GM18858 (cell line): Measurements from ENCODE around the gene PBRM1.

Experiments used
- ATAC-seq: cut with Tn5 transposase; IDR thresholded peaks from one replicate; pipeline ENCODE4 v1.9.1; 2021; ENCODE audit not compliant: unreplicated experiment

Gene PBRM1

GRCh38 chr3:52670621-52671521 lies 14.8 kb downstream of the PBRM1 start:
- ATAC-seq = no peak

GRCh38 chr3:52663098-52663497 lies 22.6 kb downstream of the PBRM1 start:
- no peak for ATAC-seq

GRCh38 chr3:52660046-52660445 lies 25.7 kb downstream of the PBRM1 start:
- no peak for ATAC-seq

- no peak for ATAC-seq
Measured at GRCh38 chr3:52655895-52656294, 29.8 kb downstream of the PBRM1 start.

GRCh38 chr3:52651592-52651991 lies 34.1 kb downstream of the PBRM1 start:
- no peak for ATAC-seq

GRCh38 chr3:52650439-52650838 lies 35.3 kb downstream of the PBRM1 start:
- no peak for ATAC-seq

- ATAC-seq = no peak
Measured at GRCh38 chr3:52649461-52650210, 36.1 kb downstream of the PBRM1 start.

DNA sequence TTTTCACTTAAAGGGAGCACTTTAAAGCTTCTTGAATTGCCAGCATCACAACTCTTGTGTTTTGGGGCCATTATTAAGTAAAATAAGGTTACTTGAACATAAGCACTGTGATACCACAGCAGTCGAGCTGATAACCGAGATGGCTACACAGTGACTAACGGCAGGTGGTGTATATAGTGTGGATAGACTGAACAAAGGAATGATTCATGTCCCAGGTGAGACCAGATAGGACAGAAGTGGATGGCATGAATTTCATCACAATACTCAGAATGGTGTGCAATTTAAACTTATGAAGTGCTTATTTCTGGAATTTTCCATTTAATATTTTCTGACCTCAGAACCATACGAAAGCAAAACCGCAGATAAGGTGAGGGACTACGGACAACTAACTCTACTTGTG lies 40.2 kb downstream of the PBRM1 start:
- ATAC-seq = no peak

DNA sequence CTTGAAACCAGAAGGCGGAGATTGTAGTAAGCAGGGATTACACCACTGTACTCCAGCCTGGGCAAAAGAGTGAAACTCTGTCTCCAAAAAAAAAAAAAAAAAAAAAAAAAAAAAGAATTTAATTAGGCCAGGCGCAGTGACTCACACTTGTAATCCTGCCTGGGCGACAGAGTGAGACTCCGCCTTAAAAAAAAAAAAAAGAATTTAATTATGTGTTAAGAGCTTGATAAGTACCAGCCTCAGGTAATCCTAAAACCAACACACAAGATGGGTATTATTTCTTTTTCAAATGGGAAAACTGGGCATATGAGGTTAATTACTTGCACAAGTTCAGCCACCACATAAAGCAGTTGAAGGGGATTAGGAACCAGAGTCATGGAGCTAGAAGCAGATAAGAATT lies 49.0 kb downstream of the PBRM1 start:
- ATAC-seq = no peak

GRCh38 chr3:52633786-52634185 lies 51.9 kb downstream of the PBRM1 start:
- ATAC-seq = no peak

DNA sequence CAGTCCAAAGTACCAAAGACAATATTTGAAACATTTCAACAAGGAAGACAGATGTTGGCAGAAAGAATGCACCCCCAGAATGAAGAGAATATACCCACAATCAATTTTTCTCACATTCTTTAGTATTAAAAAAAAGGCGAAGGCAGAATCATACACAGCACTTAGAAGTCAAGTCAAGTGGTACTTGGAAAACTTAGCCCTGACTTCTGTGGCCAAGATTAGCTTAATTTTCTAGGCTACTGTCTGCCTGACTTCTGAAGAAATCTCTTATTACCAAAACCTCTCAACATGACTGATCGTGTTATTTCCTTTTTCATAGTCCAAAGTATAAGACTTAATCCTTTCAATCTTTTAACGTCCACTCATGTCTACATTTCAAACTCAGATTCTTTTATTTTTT lies 60.7 kb downstream of the PBRM1 start:
- no peak for ATAC-seq

DNA sequence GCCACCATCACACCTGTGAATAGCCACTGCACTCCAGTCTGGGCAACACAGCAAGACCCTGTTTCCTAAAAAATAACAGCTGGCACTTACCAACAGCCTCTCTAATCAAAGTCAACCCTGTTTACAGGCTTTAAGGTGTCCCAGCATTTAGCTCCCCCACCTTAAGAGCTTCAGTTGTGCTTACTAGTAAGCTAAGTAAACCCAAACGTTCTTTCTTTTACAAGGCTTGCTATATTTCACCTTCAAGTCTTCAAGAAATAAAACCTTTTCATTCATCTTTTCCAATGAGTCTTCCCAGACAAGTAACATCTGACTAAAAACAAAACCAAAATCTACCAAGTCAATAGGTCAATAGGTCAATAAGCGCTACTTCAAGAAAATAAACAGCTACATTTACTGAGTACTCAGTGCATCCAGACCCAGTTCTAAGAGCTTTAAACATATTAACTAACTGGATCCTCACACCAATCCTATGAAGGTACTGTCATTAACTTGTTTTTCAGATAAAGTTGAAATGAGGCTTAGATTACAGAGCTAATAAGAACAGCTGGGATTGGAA lies 62.4 kb downstream of the PBRM1 start:
- no peak for ATAC-seq

DNA sequence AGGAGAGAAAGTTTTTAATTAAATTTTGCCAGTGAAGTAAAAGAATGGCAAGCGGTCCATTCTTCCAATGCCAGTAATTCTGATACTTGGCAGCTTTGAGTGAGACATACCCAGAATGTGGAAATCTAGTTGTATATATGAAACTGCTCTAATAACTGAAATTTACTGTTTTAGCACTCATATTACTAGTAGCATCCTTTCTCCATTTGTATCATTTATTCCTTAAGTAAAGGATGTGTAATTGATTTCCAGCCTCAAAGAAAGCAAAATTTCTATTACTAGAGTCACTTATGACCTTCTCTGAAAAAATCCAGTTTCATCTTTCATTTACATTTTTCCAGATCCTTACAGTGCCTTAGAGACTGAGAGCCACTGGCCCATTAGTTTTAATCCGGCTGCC lies 65.1 kb downstream of the PBRM1 start:
- no peak for ATAC-seq

DNA sequence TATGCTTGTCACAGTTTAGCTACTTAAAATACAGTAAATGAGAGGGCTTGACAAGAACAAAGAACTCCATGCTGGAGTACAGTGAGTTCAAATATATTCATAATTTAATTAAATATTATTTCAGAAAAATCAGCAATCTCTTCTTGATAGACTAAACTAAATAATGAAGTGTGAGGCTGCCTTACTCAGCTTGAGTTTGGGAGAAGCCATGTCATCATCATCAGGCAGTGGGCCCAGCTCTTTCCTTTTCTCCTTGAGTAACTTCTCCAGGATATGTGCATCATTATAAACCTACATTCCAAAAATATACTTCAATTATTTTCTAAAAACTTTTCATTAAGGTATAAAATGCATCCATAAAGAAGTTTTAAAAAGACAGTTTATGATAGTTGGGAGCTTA lies 70.5 kb downstream of the PBRM1 start:
- ATAC-seq = no peak

- no peak for ATAC-seq
Measured at GRCh38 chr3:52614689-52615088, 71.0 kb downstream of the PBRM1 start.

- no peak for ATAC-seq
Measured at GRCh38 chr3:52609316-52609815, 76.3 kb downstream of the PBRM1 start.

- no peak for ATAC-seq
Measured at GRCh38 chr3:52608337-52608736, 77.4 kb downstream of the PBRM1 start.

DNA sequence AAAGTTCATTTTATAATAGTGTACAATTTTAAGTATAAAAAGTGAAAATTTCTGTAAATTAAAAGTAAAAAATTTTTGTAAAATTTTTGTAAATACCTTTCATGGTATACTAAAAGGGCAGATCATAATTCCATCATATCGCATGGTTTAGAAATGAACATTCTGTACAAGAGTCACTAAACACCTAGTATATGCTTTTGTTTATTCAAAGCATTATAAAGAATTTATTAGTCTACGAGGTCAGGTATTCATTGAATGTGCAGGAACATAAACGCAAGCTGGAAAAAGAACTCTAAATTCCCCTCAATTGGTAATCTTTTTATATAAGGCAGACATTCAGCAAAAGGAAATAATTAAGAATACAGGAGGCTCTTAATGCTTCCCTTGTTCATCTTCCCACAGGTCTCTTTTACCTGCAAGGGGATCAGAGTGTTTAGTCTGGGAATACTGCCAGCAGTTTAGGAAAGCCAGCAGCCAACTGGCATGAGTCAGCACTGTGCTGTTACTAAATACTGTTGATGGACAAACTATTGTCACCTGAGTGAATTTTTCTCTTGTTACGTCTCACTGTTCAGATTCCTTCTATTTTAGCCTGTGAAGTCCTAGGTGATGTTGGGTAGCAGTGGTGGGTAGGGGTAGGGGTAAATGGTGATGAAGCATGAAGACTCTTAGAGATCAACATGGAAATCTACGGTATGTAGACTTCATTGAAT lies 79.2 kb downstream of the PBRM1 start:
- no peak for ATAC-seq

GRCh38 chr3:52600258-52600657 lies 85.5 kb downstream of the PBRM1 start:
- ATAC-seq = no peak

DNA sequence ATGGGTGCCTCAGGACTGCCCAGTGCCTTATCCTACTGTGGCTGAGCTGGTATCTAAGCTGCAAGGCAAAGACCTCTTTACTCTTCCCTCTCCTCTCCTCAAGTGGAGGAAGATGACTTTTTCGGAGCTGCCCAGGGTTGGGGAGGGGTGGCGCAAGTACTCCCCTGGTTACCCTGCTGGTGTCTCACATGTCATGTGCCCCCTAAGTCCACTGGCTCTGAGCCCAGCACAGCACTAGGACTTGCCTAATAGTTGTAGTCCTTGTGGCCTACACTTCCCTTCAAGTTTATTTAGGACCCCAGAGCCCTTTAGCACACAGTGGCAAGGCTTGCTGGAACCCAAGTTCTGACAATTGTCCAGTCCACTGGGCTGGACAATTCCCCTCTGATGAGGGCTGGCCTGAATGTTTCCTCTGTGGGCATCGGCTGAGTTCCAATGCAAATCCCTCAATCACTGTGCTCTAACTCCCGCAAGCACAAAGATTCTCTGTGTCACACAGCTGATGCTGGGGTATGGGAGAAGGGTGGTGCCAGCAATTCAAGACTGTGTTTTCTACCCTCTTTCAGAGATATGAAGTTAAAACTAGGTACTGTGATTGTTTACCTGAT lies 89.0 kb downstream of the PBRM1 start:
- no peak for ATAC-seq

- ATAC-seq = no peak
Measured at GRCh38 chr3:52593103-52593502, 92.6 kb downstream of the PBRM1 start.
